ENCODE data around the gene WDR87.
A peak's percentile ranks its signal among the peaks of the same experiment; 100 is the strongest.

The WDR87 gene

DNA sequence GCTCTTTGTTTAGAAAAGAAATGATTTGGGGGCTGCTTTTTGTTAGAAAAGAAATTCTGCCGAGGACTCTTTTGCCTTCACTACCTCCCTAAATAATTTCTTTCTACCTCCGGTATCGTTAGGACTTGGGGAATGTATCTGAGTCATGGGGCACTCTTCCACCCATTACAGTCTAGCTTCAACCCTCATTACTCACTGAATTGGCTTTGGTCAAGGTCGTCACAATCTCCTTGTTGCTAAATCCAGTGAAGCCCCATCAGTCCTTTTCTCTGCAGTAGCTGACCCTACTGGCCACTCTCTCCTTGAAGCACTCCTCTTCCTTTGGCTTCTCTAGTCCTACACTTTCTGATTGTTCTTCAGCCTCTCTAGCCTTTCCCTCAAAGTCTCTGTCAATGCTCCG lies 34.0 kb downstream of the WDR87 start:
- Histone ChIP-seq H3K9me3 (ENCODE audit: control insufficient read depth, insufficient read depth, low read depth, low read length) (peaks cover 18% of the 10 kb centered on the region), H3K27ac (ENCODE audit: extremely low read depth, low read depth, low read length) (no peak overlapping the region), H3K4me1 (ENCODE audit: control insufficient read depth, insufficient read depth, low read length) (peaks cover 3% of the 10 kb centered on the region; the same call in 1 of the 2 replicates), H3K36me3 (ENCODE audit: control insufficient read depth in 2 of 2, insufficient read depth in 1 of 2, low read length in 2 of 2) (no peaks in the 10 kb centered on the region), H3K4me3 (ENCODE audit: low read depth, low read length) (no peak overlapping the region)
- ChIA-PET POLR2A (interaction anchor here (0.6 to 0.8 kb wide), 2 partner anchors 9 to 11 kb away, joined by 4 to 6 read pairs; no protein-coding TSS in a partner anchor), CTCF (no interaction called here)
- TF ChIP-seq, protein P1, sequence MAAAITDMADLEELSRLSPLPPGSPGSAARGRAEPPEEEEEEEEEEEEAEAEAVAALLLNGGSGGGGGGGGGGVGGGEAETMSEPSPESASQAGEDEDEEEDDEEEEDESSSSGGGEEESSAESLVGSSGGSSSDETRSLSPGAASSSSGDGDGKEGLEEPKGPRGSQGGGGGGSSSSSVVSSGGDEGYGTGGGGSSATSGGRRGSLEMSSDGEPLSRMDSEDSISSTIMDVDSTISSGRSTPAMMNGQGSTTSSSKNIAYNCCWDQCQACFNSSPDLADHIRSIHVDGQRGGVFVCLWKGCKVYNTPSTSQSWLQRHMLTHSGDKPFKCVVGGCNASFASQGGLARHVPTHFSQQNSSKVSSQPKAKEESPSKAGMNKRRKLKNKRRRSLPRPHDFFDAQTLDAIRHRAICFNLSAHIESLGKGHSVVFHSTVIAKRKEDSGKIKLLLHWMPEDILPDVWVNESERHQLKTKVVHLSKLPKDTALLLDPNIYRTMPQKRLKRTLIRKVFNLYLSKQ (tag by site-specific recombination; IDR thresholded peaks at IDR 0.05; ENCODE audit: borderline replicate concordance) = no peak
- TF ChIP-seq ZSCAN23 (tag by site-specific recombination; IDR thresholded peaks at IDR 0.05) = no peak
- no peak for TF ChIP-seq ZSCAN5A (tag by site-specific recombination; IDR thresholded peaks at IDR 0.05)
- TF ChIP-seq KLF1 (tag by site-specific recombination; IDR thresholded peaks at IDR 0.05) = no peak
- no peak for TF ChIP-seq ZBTB20 (tag by site-specific recombination; IDR thresholded peaks at IDR 0.05)
- TF ChIP-seq ZNF701 (tag by site-specific recombination; IDR thresholded peaks at IDR 0.05) = no peak
- TF ChIP-seq BCL11A (tag by site-specific recombination; IDR thresholded peaks at IDR 0.05; ENCODE audit: low read depth) = no peak
- no peak for TF ChIP-seq KLF10 (tag by site-specific recombination; IDR thresholded peaks at IDR 0.05)
- no peak for TF ChIP-seq ZFP37 (tag by site-specific recombination; IDR thresholded peaks at IDR 0.05)
- TF ChIP-seq ZNF311 (tag by site-specific recombination; IDR thresholded peaks at IDR 0.05; ENCODE audit: borderline replicate concordance) = no peak
- TF ChIP-seq PRDM1 (tag by site-specific recombination; IDR thresholded peaks at IDR 0.05) = no peak
- no peak for TF ChIP-seq ZNF266 (tag by site-specific recombination; IDR thresholded peaks at IDR 0.05; ENCODE audit: low read depth)
- TF ChIP-seq, protein P2, sequence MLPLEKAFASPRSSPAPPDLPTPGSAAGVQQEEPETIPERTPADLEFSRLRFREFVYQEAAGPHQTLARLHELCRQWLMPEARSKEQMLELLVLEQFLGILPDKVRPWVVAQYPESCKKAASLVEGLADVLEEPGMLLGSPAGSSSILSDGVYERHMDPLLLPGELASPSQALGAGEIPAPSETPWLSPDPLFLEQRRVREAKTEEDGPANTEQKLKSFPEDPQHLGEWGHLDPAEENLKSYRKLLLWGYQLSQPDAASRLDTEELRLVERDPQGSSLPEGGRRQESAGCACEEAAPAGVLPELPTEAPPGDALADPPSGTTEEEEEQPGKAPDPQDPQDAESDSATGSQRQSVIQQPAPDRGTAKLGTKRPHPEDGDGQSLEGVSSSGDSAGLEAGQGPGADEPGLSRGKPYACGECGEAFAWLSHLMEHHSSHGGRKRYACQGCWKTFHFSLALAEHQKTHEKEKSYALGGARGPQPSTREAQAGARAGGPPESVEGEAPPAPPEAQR (tag by site-specific recombination; IDR thresholded peaks at IDR 0.05) = no peak
- no peak for TF ChIP-seq ZFP41 (tag by site-specific recombination; IDR thresholded peaks at IDR 0.05; ENCODE audit: borderline replicate concordance)
- no peak for TF ChIP-seq ZNF391 (tag by site-specific recombination; IDR thresholded peaks at IDR 0.05; ENCODE audit: borderline replicate concordance, low read depth)
- no peak for TF ChIP-seq ZNF76 (tag by site-specific recombination; IDR thresholded peaks at IDR 0.05; ENCODE audit: borderline replicate concordance, low read depth)

- TF ChIP-seq ZNF341 (tag by site-specific recombination; IDR thresholded peaks at IDR 0.05; ENCODE audit: low read depth) (no peak), SETDB1 (IDR thresholded peaks at IDR 0.05; ENCODE audit: insufficient read length, low read length) (peak; percentile 59)
- TF ChIP-seq, protein P3, sequence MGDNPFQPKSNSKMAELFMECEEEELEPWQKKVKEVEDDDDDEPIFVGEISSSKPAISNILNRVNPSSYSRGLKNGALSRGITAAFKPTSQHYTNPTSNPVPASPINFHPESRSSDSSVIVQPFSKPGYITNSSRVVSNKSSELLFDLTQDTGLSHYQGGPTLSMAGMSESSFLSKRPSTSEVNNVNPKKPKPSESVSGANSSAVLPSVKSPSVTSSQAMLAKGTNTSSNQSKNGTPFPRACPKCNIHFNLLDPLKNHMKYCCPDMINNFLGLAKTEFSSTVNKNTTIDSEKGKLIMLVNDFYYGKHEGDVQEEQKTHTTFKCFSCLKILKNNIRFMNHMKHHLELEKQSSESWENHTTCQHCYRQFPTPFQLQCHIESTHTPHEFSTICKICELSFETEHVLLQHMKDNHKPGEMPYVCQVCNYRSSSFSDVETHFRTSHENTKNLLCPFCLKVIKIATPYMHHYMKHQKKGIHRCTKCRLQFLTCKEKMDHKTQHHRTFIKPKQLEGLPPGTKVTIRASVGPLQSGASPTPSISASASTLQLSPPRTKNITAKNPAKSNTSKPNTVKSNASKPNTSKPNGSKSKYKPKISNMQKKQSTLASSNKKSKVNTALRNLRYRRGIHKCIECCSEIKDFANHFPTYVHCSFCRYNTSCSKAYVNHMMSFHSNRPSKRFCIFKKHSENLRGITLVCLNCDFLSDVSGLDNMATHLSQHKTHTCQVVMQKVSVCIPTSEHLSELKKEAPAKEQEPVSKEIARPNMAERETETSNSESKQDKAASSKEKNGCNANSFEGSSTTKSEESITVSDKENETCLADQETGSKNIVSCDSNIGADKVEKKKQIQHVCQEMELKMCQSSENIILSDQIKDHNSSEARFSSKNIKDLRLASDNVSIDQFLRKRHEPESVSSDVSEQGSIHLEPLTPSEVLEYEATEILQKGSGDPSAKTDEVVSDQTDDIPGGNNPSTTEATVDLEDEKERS (tag by site-specific recombination; IDR thresholded peaks at IDR 0.05) = peak; percentile 79; the same call in 1 of the 2 replicates
- ChIA-PET CTCF (no interaction called here), POLR2A (no interaction called here)
- Histone ChIP-seq H3K36me3 (ENCODE audit: control insufficient read depth in 2 of 2, insufficient read depth in 1 of 2, low read length in 2 of 2) (no peaks in the 10 kb centered on the region; a peak in 1 of 3 replicates), H3K9me3 (ENCODE audit: control insufficient read depth, insufficient read depth, low read depth, low read length) (peaks cover 19% of the 10 kb centered on the region), H3K27ac (ENCODE audit: extremely low read depth, low read depth, low read length) (no peak overlapping the region), H3K4me3 (ENCODE audit: low read depth, low read length) (no peak overlapping the region), H3K4me1 (ENCODE audit: control insufficient read depth, insufficient read depth, low read length) (peaks cover under 1% of the 10 kb centered on the region; the same call in 1 of the 2 replicates)
Observed at GRCh38 chr19:37869766-37870340, 36.5 kb downstream of the WDR87 start.
